NCI-H2081 (cell line): Measurements from ENCODE around the gene HMGB1.
A peak's percentile ranks its signal among the peaks of the same experiment; 100 is the strongest.
"Not testable (repeated sequence)": the region's sequence is repeated elsewhere in the genome, so short reads cannot be mapped to it uniquely, and the experiment has no call there.

ENCODE experiments used
- DNase-seq, 2 experiments: peaks; one replicate each; lab custom pipeline; 2025; lab: John Stamatoyannopoulos, UW

The HMGB1 gene

GRCh38 chr13:30466358-30466714, 600 bp upstream of the HMGB1 start:
- DNase-seq, result no peak

- DNase-seq, result no peak
Measured at GRCh38 chr13:30465343-30465592, 468 bp downstream of the HMGB1 start.

DNA sequence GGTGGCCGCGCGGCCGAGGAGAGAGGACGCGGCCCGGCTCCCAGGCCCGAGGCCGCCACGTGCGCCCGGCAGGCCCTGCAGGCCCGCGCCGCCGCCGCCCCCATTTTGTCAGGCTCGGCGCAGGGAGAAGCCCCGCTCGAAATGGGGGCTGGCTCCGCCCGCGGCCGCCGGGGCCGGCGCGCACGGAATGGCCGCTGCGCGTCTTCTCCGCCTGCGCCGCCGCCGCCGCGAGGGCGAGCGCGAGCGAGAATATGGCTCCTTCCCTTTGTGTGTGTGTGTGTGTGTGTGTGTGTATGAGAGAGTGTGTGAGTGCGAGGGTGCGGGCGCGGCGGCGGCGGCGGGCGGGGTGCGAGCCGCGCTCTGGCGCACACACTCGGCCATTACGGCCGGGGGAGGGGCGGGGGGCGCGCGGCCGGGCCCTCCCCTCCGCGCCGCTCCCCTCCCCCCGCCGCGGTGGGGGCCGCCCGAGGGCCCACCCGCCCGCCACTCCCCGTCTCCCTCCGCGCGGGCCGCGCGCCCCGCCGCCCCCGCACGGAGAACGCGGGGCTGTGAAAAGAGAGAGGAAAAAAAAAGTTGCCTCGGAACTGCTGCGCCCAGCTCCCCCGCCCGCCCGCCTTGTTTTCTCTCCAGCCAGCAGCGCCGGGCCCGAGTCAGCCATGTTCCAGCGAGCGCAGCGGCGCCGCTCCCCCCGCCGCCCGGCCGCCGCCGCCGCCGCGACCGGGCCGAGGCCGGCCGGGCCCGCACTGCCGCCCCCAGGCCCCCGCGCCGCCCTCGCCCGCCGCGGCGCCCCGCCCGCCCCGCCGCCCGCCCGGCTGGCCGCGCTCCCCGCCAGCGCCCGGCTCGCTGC, 1.0 kb downstream of the HMGB1 start:
- DNase-seq, result peak; percentile 68 to 69

DNA sequence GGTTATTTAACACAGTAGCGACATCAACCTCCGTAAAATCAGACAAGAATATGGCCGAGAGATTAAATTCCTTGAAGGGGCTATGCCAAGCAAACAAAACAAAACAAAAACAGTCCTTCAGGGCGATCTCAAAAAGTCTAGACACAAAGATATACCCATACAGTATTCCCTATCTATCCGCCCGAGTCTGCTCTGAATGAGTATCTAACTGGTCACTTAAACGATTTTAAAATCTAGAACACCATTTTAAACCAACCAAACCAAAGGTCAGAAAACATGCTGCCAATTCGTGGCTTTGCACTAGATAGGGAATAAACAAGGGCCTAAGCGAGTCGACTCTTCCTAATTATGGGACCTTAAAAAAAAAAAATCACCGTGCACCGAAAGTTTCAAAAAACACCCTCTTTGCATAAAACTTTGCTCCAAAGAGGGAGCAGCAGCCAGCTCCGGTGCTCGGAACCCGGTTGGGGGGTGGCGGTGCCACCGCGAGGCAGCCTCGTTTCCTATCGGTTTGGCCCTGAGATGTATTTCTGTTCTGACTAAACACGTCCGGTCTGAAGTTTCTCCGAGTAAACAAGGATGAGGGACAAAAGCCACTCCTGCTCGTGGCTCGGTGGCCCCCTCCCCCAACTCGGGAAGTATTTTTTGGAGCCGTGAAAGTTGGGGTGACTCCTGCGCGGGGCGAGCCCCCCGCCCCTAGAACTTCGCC, 1.8 kb downstream of the HMGB1 start:
- DNase-seq, result peak in 1 of 2 experiments; percentile 35

DNA sequence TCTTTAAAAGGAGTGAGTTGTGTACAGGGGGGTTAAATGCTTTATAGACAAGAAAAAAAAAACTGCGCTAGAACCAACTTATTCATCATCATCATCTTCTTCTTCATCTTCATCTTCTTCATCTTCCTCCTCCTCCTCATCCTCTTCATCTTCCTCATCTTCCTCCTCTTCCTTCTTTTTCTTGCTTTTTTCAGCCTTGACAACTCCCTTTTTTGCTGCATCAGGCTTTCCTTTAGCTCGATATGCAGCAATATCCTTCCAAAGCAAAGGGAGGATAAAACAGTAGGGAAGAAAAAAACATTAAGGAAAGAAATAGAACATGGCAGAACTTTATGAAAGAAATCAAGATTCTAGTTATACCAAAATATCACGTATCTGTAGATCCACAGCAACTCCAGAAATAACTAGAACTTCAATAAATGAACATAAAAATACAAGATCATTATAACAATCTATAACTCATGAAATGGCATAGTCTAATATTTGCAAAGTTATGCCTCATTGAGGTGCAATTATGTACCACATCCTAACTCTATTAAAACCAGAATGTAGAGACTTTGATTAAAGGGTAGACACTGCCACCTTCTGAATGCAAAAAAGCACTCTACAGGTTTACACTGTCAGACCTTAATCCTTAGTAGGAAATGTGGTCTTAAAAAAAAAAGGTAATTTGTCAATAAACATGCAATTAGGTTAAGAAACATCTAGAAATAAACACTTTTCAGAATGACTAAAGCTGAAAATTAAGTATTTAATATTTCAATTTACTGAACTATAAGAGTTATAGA, 4.3 kb downstream of the HMGB1 start:
- peak in 1 of 2 experiments; percentile 11 for DNase-seq

- DNase-seq, result no peak
Measured at GRCh38 chr13:30457306-30457891, 8.3 kb downstream of the HMGB1 start.

DNA sequence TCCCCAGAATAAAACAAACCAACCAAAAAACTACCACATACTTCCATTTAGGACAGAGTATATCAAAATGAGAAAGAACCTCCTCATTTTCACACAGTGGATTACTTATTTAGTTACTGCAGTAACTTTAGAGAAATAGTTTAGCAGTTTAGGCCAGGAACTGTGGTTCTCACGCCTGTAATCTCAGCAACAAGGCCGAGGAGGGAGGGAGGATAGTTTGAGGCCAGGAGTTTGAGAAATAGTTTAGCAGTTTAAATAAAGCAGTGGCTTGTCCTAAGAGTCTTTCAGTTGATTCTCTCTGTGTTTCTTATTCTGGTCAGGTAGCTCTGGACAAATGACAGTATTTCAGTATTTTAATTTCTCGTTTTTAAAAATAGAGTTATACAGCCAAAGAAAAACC, 9.4 kb downstream of the HMGB1 start:
- DNase-seq, result no peak

DNA sequence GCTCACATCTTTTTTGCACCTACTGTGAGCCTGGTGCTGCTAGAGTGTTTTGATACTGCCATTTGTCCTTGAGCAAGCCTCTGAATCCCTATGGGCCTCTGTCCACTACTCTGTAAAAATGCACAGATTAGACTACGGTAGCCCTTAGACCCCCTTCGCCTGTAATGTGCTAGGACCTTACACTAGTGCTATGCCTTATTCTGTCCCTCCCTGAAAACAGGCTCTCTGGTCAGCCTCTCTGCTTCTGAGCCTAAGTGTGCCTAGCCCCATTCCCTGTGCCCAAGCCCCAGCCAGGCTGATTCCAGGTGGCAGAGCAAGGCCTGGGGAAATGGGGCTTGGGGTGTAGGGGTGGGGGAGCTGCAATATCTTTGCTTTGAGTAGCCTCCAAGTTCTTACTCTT, 10.7 kb downstream of the HMGB1 start:
- DNase-seq, result no peak

GRCh38 chr13:30453727-30454126, 12.0 kb downstream of the HMGB1 start:
- DNase-seq, result no peak

DNA sequence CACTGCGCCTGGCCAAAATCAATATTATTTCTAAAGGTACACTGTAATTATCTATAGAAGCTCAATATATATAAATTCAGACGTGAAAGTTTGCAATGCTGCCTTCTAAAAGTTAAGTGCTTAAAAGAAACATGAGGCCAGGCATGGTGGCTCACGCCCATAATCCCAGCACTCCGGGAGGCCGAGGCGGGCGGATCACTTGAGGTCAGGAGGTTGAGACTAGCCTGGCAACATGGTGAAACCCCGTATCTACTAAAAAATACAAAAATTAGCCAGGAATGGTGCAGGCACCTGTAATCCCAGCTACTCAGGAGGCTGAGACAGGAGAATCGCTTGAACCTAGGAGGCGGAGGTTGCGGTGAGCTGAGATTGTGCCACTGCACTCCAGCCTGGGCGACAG, 14.3 kb downstream of the HMGB1 start:
- DNase-seq, result not testable (repeated sequence)

GRCh38 chr13:30450066-30450465, 15.7 kb downstream of the HMGB1 start:
- DNase-seq, result no peak

GRCh38 chr13:30448441-30448840, 17.3 kb downstream of the HMGB1 start:
- DNase-seq, result no peak

DNA sequence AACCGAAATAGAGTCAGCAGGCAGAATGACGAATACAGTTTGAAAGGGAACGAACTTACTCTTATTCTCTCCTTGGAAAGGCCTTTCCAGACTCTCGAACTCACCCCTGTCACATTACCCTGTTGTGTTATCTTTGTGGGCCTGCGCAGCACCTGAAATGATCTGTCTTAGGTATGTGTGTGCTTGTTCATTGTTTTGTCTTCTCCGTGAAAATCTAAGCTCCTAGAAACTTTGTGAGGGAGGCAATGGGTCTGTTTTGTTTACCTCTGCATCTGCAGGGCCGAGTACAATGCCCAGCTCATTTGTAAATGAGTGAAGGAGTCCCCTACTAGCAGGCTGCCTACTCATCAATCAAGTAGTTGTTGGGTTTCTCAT, 19.6 kb downstream of the HMGB1 start:
- DNase-seq, result no peak

GRCh38 chr13:30443957-30444404, 21.8 kb downstream of the HMGB1 start:
- DNase-seq, result no peak

DNA sequence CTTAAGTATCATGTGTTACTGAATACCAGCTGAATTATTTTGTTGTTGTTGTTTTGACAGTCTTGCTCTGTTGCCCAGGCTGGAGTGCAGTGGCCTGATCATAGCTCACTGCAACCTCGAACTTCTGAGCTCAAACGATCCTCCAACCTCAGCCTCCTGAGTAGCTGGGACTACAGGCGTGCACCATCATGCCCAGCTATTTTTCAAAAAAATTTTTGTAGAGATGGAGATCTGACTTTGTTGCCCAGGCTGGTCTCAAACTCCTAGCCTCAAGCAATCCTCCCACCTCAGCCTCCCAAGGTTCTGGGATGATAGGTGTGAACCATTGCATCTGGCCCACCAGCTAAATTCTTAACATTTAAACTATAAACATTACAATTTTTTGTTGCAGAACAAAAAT, 22.2 kb downstream of the HMGB1 start:
- DNase-seq, result not testable (repeated sequence)

DNA sequence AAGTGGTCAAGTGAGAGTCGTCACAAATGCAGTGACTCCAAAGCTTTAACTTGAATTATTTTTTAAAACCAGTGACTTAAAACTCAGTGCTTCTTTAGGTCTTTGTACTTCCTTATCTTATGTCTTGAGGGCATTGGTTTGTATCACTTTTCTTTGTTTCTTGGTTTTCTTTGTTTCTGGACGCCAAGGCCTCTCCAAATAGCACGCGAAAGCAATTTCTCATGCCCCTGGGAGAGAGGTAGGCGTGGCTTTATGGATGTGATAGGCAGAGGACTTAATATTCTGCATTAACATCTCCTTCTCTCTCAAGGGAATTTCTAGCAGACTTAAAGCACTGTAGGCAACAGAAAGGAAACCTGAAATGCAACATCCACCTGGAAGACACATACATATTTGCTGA, 22.8 kb downstream of the HMGB1 start:
- no peak for DNase-seq

DNA sequence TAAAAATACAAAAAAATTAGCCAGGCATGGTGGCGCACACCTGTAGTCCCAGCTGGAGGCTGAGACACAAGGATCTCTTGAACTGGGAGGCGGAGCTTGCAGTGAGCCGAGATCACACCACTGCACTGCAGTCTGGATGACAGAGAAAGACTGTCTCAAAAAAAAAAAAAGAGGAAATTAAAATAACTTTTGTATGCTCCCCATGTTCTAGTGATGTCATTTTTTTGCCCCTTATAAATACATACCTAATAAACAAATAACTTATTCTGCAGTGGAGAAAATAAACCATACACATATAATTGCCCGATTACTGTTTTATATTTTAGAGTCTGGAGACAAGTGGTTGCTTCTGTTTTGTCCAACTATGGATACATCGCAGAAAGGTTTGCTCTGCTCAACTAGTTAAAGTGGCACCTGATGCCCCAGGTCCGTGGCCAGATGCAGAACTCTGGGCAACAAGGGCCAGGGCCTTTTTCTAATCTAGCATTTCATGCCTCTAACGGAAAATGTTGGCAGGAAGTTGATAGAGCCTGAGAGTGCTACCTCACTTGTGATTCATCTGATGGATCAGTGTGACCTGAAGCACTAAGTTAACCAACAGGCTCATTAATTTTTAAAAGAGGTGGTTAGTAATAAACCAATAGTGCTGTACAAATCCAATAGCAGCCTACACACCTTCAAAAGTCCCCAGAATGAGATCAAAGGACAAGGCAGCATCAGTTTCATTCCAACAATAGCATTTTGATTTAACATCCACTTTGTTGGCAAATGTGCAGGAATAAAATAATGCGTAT, 24.6 kb downstream of the HMGB1 start:
- DNase-seq, result no peak

GRCh38 chr13:30438286-30438685, 27.4 kb downstream of the HMGB1 start:
- no peak for DNase-seq

- DNase-seq, result no peak
Measured at GRCh38 chr13:30437177-30437576, 28.6 kb downstream of the HMGB1 start.

DNA sequence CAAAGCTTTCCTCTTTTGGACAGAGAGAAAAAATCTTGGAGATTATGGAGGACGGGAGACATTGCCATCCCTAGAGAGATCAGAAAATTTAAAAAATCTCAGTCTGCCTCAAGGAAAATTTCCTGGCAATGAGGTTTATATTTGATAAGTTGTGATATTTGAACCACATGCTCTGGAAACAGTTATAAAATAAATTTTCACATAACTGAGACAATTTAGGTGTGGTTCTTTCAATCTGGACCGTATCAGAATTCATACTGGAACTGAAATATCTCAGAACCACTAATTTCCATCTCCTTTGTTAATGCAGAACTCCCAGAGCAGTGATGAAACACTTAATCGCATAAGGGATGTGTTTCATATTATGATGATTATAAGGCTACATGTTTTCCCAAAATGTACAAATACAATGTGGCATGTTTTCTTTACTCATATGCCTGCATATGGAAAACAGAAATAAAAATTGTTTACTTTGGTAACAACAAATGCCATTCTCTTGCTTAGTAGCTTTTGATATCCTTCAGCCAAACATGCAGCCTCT, 29.8 kb downstream of the HMGB1 start:
- DNase-seq, result no peak

DNA sequence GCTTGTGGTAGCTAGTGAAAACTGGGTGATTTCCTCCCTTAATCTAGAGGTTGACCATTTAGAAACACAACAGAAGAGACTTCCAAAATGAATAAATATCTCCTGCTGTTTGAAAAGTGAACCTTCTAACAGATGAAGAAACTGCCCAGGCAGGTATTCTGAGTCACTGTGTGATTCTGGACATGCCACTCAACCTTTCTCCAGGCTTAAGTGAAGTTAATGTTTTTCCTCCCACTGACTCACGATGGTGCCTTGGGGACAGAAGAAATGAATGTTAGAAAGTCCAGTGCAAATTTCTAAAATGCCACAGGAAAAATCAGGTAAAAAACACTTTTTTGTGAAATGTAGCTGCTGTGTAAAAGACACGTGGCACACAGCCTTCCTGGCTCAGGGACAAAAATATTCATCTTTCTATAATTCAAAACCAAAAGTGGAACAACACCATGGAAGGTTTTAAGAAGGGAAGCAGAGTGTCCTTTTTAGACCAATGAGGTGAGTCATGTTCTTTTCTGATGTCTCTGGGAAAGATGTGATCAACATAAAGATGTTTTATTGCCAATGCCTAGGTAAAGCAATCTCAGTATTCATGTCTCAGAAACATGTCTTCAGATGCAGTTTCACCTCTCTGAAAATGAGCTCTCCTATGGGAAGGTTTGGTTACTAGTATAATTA, 34.3 kb downstream of the HMGB1 start:
- no peak for DNase-seq
